Nephron progenitor cell (in vitro differentiated cells): ENCODE results near the gene KLK10.

Source experiments
- DNase-seq: peaks from one replicate; pipeline ENCODE4 v3.0.0; 2021
- H3K27ac Mint-ChIP-seq: 2 replicates; pipeline ENCODE4 v1.8.0; 2021; ENCODE audit warnings: mild to moderate bottlenecking, moderate library complexity, mixed read lengths
- H3K27me3 Mint-ChIP-seq: 2 replicates; pipeline ENCODE4 v1.8.0; 2021; ENCODE audit warnings: mild to moderate bottlenecking, low read depth, mixed read lengths; ENCODE audit not compliant: poor library complexity
- H3K36me3 Mint-ChIP-seq: 2 replicates; pipeline ENCODE4 v1.8.0; 2021; ENCODE audit warnings: low read depth, mixed read lengths
- H3K4me1 Mint-ChIP-seq: 2 replicates; pipeline ENCODE4 v1.8.0; 2021; ENCODE audit warnings: mixed read lengths
- H3K4me3 Mint-ChIP-seq: 2 replicates; pipeline ENCODE4 v1.8.0; 2021; ENCODE audit warnings: mild to moderate bottlenecking, moderate library complexity, mixed read lengths
- H3K9me3 Mint-ChIP-seq: 2 replicates; pipeline ENCODE4 v1.8.0; 2021; ENCODE audit warnings: mild to moderate bottlenecking, moderate library complexity, mixed read lengths
- TF ChIP-seq, protein P1 (sequence below): fragments of 200-600 bp; sonication (generic); IDR thresholded peaks from 2 replicates; pipeline ENCODE4 v1.5.0; 2021; ENCODE audit warnings: antibody characterized with exemption

Gene KLK10

GRCh38 chr19:51025809-51026553 is 6.5 kb upstream of the KLK10 start:
- Mint-ChIP-seq H3K36me3 (no peaks in the 10 kb centered on the region), H3K4me1 (peaks cover 19% of the 10 kb centered on the region), H3K4me3 (no peak overlapping the region), H3K27me3 (peaks cover 46% of the 10 kb centered on the region), H3K27ac (no peak overlapping the region), H3K9me3 (no peaks in the 10 kb centered on the region)
- TF ChIP-seq, protein P1, sequence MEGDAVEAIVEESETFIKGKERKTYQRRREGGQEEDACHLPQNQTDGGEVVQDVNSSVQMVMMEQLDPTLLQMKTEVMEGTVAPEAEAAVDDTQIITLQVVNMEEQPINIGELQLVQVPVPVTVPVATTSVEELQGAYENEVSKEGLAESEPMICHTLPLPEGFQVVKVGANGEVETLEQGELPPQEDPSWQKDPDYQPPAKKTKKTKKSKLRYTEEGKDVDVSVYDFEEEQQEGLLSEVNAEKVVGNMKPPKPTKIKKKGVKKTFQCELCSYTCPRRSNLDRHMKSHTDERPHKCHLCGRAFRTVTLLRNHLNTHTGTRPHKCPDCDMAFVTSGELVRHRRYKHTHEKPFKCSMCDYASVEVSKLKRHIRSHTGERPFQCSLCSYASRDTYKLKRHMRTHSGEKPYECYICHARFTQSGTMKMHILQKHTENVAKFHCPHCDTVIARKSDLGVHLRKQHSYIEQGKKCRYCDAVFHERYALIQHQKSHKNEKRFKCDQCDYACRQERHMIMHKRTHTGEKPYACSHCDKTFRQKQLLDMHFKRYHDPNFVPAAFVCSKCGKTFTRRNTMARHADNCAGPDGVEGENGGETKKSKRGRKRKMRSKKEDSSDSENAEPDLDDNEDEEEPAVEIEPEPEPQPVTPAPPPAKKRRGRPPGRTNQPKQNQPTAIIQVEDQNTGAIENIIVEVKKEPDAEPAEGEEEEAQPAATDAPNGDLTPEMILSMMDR, result no peak
- DNase-seq, result no peak

- no peak overlapping the region for H3K27ac Mint-ChIP-seq
- no peak for DNase-seq
- peaks cover 19% of the 10 kb centered on the region for H3K4me1 Mint-ChIP-seq
- no peaks in the 10 kb centered on the region for H3K9me3 Mint-ChIP-seq
- TF ChIP-seq, protein P1, result no peak
- H3K27me3 Mint-ChIP-seq, result peaks cover 50% of the 10 kb centered on the region
- H3K36me3 Mint-ChIP-seq, result no peaks in the 10 kb centered on the region
- no peak overlapping the region for H3K4me3 Mint-ChIP-seq
Observed at GRCh38 chr19:51025401-51025800, 5.9 kb upstream of the KLK10 start.

- TF ChIP-seq, protein P1, result no peak
- no peaks in the 10 kb centered on the region for H3K9me3 Mint-ChIP-seq
- H3K27ac Mint-ChIP-seq, result no peak overlapping the region
- peaks cover 19% of the 10 kb centered on the region for H3K4me1 Mint-ChIP-seq
- H3K4me3 Mint-ChIP-seq, result no peak overlapping the region
- DNase-seq, result no peak
- peaks cover 55% of the 10 kb centered on the region for H3K27me3 Mint-ChIP-seq
- no peaks in the 10 kb centered on the region for H3K36me3 Mint-ChIP-seq
Observed at GRCh38 chr19:51024924-51025323, 5.4 kb upstream of the KLK10 start.

DNA sequence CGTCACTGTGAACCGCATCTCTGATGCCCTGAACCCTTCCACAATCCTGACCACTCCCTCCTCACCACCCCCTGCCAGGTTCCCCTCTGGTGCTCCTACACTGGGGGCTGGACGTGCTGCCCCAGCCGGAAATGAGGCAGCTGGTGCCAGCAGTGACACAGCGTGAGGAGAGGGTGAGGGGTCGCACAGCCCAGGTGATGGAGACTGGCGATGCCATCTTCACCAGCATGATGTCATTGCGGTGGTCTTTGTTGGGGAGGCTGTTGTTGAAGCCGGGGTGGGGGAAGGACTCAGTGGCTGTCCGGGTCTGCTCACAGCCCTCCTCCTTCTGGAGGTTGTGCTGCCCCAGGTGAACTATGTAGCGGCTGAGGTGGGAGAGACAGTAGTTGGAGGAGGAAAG is 4.4 kb upstream of the KLK10 start:
- H3K27me3 Mint-ChIP-seq, result peaks cover 65% of the 10 kb centered on the region
- no peaks in the 10 kb centered on the region for H3K9me3 Mint-ChIP-seq
- H3K27ac Mint-ChIP-seq, result no peak overlapping the region
- H3K36me3 Mint-ChIP-seq, result no peaks in the 10 kb centered on the region
- DNase-seq, result no peak
- TF ChIP-seq, protein P1, result no peak
- H3K4me1 Mint-ChIP-seq, result peaks cover 19% of the 10 kb centered on the region
- H3K4me3 Mint-ChIP-seq, result no peak overlapping the region

GRCh38 chr19:51022526-51022925 is 3.0 kb upstream of the KLK10 start:
- H3K27ac Mint-ChIP-seq, result no peak overlapping the region
- no peak for DNase-seq
- peaks cover 7% of the 10 kb centered on the region for H3K9me3 Mint-ChIP-seq
- H3K4me3 Mint-ChIP-seq, result no peak overlapping the region
- peaks cover 27% of the 10 kb centered on the region for H3K4me1 Mint-ChIP-seq
- H3K36me3 Mint-ChIP-seq, result no peaks in the 10 kb centered on the region
- TF ChIP-seq, protein P1, result no peak
- peaks cover 77% of the 10 kb centered on the region for H3K27me3 Mint-ChIP-seq
